Calu3 (cell line): ENCODE measurements around the gene TBC1D32. TPM values are rescaled to one million over a fixed set of nuclear protein-coding genes. Genes with fewer than 3 reads are reported as not detected.

Source experiments
- BruUV-seq: library from RNA; stranded (reverse); fragments of 400-500 nt; replicated peaks from 2 replicates; lab custom pipeline; 2021; lab: Mats Ljungman, UMichigan
- CTCF ChIA-PET: fragments of 300-600 bp; sonication (Branson Sonifier 250); formaldehyde crosslinking; loops from one replicate; lab custom pipeline; 2022; ENCODE audit warnings: antibody characterized with exemption; lab: Charles Lee
- DNase-seq: peaks from one replicate; pipeline ENCODE4 v3.0.0; 2022
- H3K27ac Mint-ChIP-seq: one replicate; pipeline ENCODE4 v1.8.0; 2022; ENCODE audit warnings: mixed read lengths; ENCODE audit not compliant: unreplicated experiment
- H3K27me3 Mint-ChIP-seq: one replicate; pipeline ENCODE4 v1.8.0; 2022; ENCODE audit warnings: mixed read lengths; ENCODE audit not compliant: unreplicated experiment
- H3K36me3 Mint-ChIP-seq: one replicate; pipeline ENCODE4 v1.8.0; 2022; ENCODE audit warnings: mild to moderate bottlenecking, moderate library complexity, mixed read lengths; ENCODE audit not compliant: insufficient read depth, unreplicated experiment
- H3K4me1 Mint-ChIP-seq: one replicate; pipeline ENCODE4 v1.8.0; 2022; ENCODE audit warnings: mild to moderate bottlenecking, low read depth, mixed read lengths; ENCODE audit not compliant: unreplicated experiment
- H3K4me3 Mint-ChIP-seq: one replicate; pipeline ENCODE4 v1.8.0; 2022; ENCODE audit warnings: mild to moderate bottlenecking, low read depth, moderate library complexity, mixed read lengths; ENCODE audit not compliant: unreplicated experiment
- H3K9me3 Mint-ChIP-seq: one replicate; pipeline ENCODE4 v1.8.0; 2022; ENCODE audit warnings: low read depth, mixed read lengths; ENCODE audit not compliant: unreplicated experiment
- CTCF ChIP-seq: fragments of 200-600 bp; IDR thresholded peaks from one replicate; pipeline ENCODE4 v1.8.0; 2022; ENCODE audit warnings: antibody characterized with exemption; ENCODE audit not compliant: unreplicated experiment
- intact Hi-C: fragments of 100-400 bp; cut with micrococcal nuclease; formaldehyde crosslinking; loops from one replicate; pipeline ENCODE4 v1.10.0; 2022; ENCODE audit not compliant: unreplicated experiment
- total RNA-seq: library from RNA; stranded (reverse); gene quantifications from 2 replicates; pipeline ENCODE4 v1.2.3, GENCODE V29; 2022

TBC1D32 gene
- total RNA-seq, 1 experiment from 2014 or later, result 8.9 TPM

- BruUV-seq, result no TSS peak
- DNase-seq, result no peak
- no peak for TF ChIP-seq CTCF
- Mint-ChIP-seq H3K27ac (no peak overlapping the region), H3K9me3 (no peaks in the 10 kb centered on the region), H3K4me3 (no peak overlapping the region), H3K36me3 (no peaks in the 10 kb centered on the region), H3K4me1 (peaks cover 37% of the 10 kb centered on the region), H3K27me3 (no peaks in the 10 kb centered on the region)
- CTCF ChIA-PET, result interaction anchor here (0.7 kb wide), 1 partner anchor 364 kb away, joined by 3 read pairs; no protein-coding TSS in a partner anchor
- intact Hi-C loops, result no loop called here
Measured at GRCh38 chr6:121040831-121041230, 293.4 kb downstream of the TBC1D32 start.

GRCh38 chr6:121033091-121033490, 301.2 kb downstream of the TBC1D32 start:
- Mint-ChIP-seq H3K9me3 (no peaks in the 10 kb centered on the region), H3K4me1 (no peaks in the 10 kb centered on the region), H3K36me3 (no peaks in the 10 kb centered on the region), H3K27ac (no peak overlapping the region), H3K27me3 (no peaks in the 10 kb centered on the region), H3K4me3 (no peak overlapping the region)
- DNase-seq, result no peak
- BruUV-seq, result no TSS peak
- no peak for TF ChIP-seq CTCF
- intact Hi-C loops, result no loop called here
- CTCF ChIA-PET, result no interaction called here

- intact Hi-C loops, result no loop called here
- H3K27me3 Mint-ChIP-seq, result no peaks in the 10 kb centered on the region
- no peak for DNase-seq
Measured at GRCh38 chr6:121032268-121033006, 301.8 kb downstream of the TBC1D32 start.

More at GRCh38 chr6:121032268-121033006, 301.8 kb downstream of the TBC1D32 start:
- no peak overlapping the region for H3K27ac Mint-ChIP-seq
- no peak overlapping the region for H3K4me3 Mint-ChIP-seq
- TF ChIP-seq CTCF, result no peak
- no peaks in the 10 kb centered on the region for H3K9me3 Mint-ChIP-seq
- BruUV-seq, result no TSS peak
- CTCF ChIA-PET, result no interaction called here
- H3K4me1 Mint-ChIP-seq, result no peaks in the 10 kb centered on the region
- H3K36me3 Mint-ChIP-seq, result no peaks in the 10 kb centered on the region

Other genes with a start within 250 kb of the TBC1D32 start
- gene GJA1, start 101.2 kb upstream of the TBC1D32 start, total RNA-seq, result 147 and 211 TPM in 2 replicates